ENCODE data around the gene TRPC6.
"Not testable (repeated sequence)": the region's sequence is repeated elsewhere in the genome, so short reads cannot be mapped to it uniquely, and the experiment has no call there.

TRPC6 gene

GRCh38 chr11:101445761-101446160 lies 138.0 kb downstream of the TRPC6 start:
- no peak for TF ChIP-seq CTCF (IDR thresholded peaks at IDR 0.05; ENCODE audit: low read depth, low read length, missing control alignments)
- DNase-seq (ENCODE audit: low read depth): no peak
- H3K4me3 ChIP-seq (ENCODE audit: low read depth, low read length): no peak overlapping the region

- TF ChIP-seq CTCF (IDR thresholded peaks at IDR 0.05; ENCODE audit: low read depth, low read length, missing control alignments): no peak
- DNase-seq (ENCODE audit: low read depth): no peak
- H3K4me3 ChIP-seq (ENCODE audit: low read depth, low read length): no peak overlapping the region
Observed at GRCh38 chr11:101444851-101445250, 139.0 kb downstream of the TRPC6 start.

GRCh38 chr11:101444164-101444563 lies 139.6 kb downstream of the TRPC6 start:
- no peak for TF ChIP-seq CTCF (IDR thresholded peaks at IDR 0.05; ENCODE audit: low read depth, low read length, missing control alignments)
- DNase-seq (ENCODE audit: low read depth): no peak
- no peak overlapping the region for H3K4me3 ChIP-seq (ENCODE audit: low read depth, low read length)

- H3K4me3 ChIP-seq (ENCODE audit: low read depth, low read length): no peak overlapping the region
- TF ChIP-seq CTCF (IDR thresholded peaks at IDR 0.05; ENCODE audit: low read depth, low read length, missing control alignments): no peak
- DNase-seq (ENCODE audit: low read depth): no peak
Observed at GRCh38 chr11:101442936-101443521, 140.8 kb downstream of the TRPC6 start.

- no peak for DNase-seq (ENCODE audit: low read depth)
Observed at GRCh38 chr11:101442171-101442570, 141.6 kb downstream of the TRPC6 start.

GRCh38 chr11:101441747-101442146 lies 142.1 kb downstream of the TRPC6 start:
- DNase-seq (ENCODE audit: low read depth): no peak
- TF ChIP-seq CTCF (IDR thresholded peaks at IDR 0.05; ENCODE audit: low read depth, low read length, missing control alignments): no peak
- H3K4me3 ChIP-seq (ENCODE audit: low read depth, low read length): no peak overlapping the region

More at GRCh38 chr11:101442171-101442570, 141.6 kb downstream of the TRPC6 start:
- no peak overlapping the region for H3K4me3 ChIP-seq (ENCODE audit: low read depth, low read length)
- no peak for TF ChIP-seq CTCF (IDR thresholded peaks at IDR 0.05; ENCODE audit: low read depth, low read length, missing control alignments)

GRCh38 chr11:101439488-101439887 lies 144.3 kb downstream of the TRPC6 start:
- no peak for DNase-seq (ENCODE audit: low read depth)
- H3K4me3 ChIP-seq (ENCODE audit: low read depth, low read length): no peak overlapping the region
- no peak for TF ChIP-seq CTCF (IDR thresholded peaks at IDR 0.05; ENCODE audit: low read depth, low read length, missing control alignments)

- not testable (repeated sequence) for H3K4me3 ChIP-seq (ENCODE audit: low read depth, low read length); DNase-seq (ENCODE audit: low read depth)
Observed at GRCh38 chr11:101438708-101439107, 145.1 kb downstream of the TRPC6 start.

Measured in GM12864 (cell line).